HepG2 (cell line): ENCODE data around the gene CAMKMT. TPM values are rescaled to one million over a fixed set of nuclear protein-coding genes. Genes with fewer than 3 reads are reported as not detected.

Experiments used
- ATAC-seq: fragments of 200-7000 bp; cut with Tn5 transposase; 3 replicates; pipeline ENCODE4 v1.9.1; 2020; ENCODE audit warnings: mild to moderate bottlenecking, moderate library complexity
- BruUV-seq: library from RNA; stranded (reverse); fragments of 400-500 nt; replicated peaks from 2 replicates; lab custom pipeline; 2021; lab: Mats Ljungman, UMichigan
- CTCF ChIA-PET: fragments of 300-600 bp; formaldehyde crosslinking; extraction: SDS; loops from one replicate; lab custom pipeline; 2021; ENCODE audit warnings: low total read pairs, inconsistent platforms, low intra/inter-chr PET ratio; lab: Yijun Ruan, JAX
- POLR2A ChIA-PET: fragments of 350-600 bp; sonication (Branson Sonifier 250); formaldehyde crosslinking; loops from one replicate; lab custom pipeline; 2020; ENCODE audit warnings: antibody characterized with exemption, inconsistent platforms; lab: Yijun Ruan, JAX
- DNase-seq: peaks from one replicate; pipeline ENCODE4 v3.0.0-alpha.2; 2015; ENCODE audit warnings: low spot score
- FAIRE-seq: peaks from 3 replicates; lab custom pipeline; 2011; peaks lifted over from hg19 to GRCh38; lab: Jason Lieb, UNC
- H2AFZ ChIP-seq: one replicate; pipeline ENCODE4 v1.6.1; 2011; ENCODE audit warnings: low read length, inconsistent platforms
- H3K27ac ChIP-seq: fragments of 300-600 bp; 3 replicates; pipeline ENCODE4 v1.8.0; 2011; ENCODE audit warnings: mixed run types, mild to moderate bottlenecking, mixed read lengths, low read length, inconsistent platforms; ENCODE audit not compliant: insufficient read depth; ENCODE audit errors: extremely low read length
- H3K27me3 ChIP-seq, 2 experiments: fragments of 200-600 bp in 1 of 2; 2 replicates in 1 of 2; 3 replicates in 1 of 2; pipeline versions ENCODE4 v1.6.0 to v1.8.0; 2011; ENCODE audit warnings: low read length in 2 of 2, mild to moderate bottlenecking in 2 of 2, moderate library complexity in 2 of 2, inconsistent platforms in 1 of 2; ENCODE audit not compliant: insufficient read depth in 2 of 2, control insufficient read depth in 1 of 2
- H3K36me3 ChIP-seq, 2 experiments: fragments of 200-600 bp in 1 of 2; replicated peaks in 1 of 2; 2 replicates in 1 of 2; 3 replicates in 1 of 2; pipeline versions ENCODE4 v1.5.1 to v1.8.0; 2011; ENCODE audit warnings: low read length in 2 of 2, inconsistent platforms in 1 of 2; ENCODE audit not compliant: insufficient read depth in 2 of 2, control insufficient read depth in 1 of 2
- H3K4me1 ChIP-seq: 2 replicates; pipeline ENCODE4 v1.5.1; 2012; ENCODE audit warnings: low read length, inconsistent platforms; ENCODE audit not compliant: insufficient read depth
- H3K4me2 ChIP-seq: 2 replicates; pipeline ENCODE4 v1.6.0; 2011; ENCODE audit warnings: low read depth, low read length, inconsistent platforms
- H3K4me3 ChIP-seq, 3 experiments: fragments of 200-600 bp in 1 of 3; sonication (generic), shearing (Covaris generic) in 1 of 3; replicated peaks in 1 of 3; 2 replicates each; pipeline ENCODE4 v1.5.1; 2011 to 2016; ENCODE audit warnings: low read length in 3 of 3, inconsistent platforms in 2 of 3, low read depth in 2 of 3, mild to moderate bottlenecking in 2 of 3, control low read depth in 1 of 3, mixed read lengths in 1 of 3; ENCODE audit not compliant: insufficient read depth in 1 of 3
- H3K79me2 ChIP-seq: one replicate; pipeline ENCODE4 v1.6.1; 2011; ENCODE audit warnings: low read length, inconsistent platforms; ENCODE audit not compliant: insufficient read depth
- H3K9ac ChIP-seq: 2 replicates; pipeline ENCODE4 v1.6.0; 2011; ENCODE audit warnings: mild to moderate bottlenecking, low read depth, low read length, inconsistent platforms; ENCODE audit not compliant: insufficient read depth
- H3K9me3 ChIP-seq: 2 replicates; pipeline ENCODE4 v1.5.1; 2012; ENCODE audit warnings: mild to moderate bottlenecking, low read length
- H4K20me1 ChIP-seq: 2 replicates; pipeline ENCODE4 v1.6.0; 2011; ENCODE audit warnings: inconsistent platforms, mild to moderate bottlenecking, low read length, moderate library complexity; ENCODE audit not compliant: insufficient read depth
- CBX5 ChIP-seq: sonication (generic); formaldehyde crosslinking; IDR thresholded peaks from 2 replicates; pipeline ENCODE4 v1.4.0; 2020; ENCODE audit warnings: missing genetic modification reagents, borderline replicate concordance
- DBP ChIP-seq: sonication (generic); formaldehyde crosslinking; IDR thresholded peaks from 2 replicates; pipeline ENCODE4 v1.4.0; 2020; ENCODE audit warnings: missing genetic modification reagents; ENCODE audit errors: not compliant biosample characterization
- ETS1 ChIP-seq: sonication (generic); formaldehyde crosslinking; IDR thresholded peaks from 2 replicates; pipeline ENCODE4 v1.4.0; 2020; ENCODE audit warnings: missing genetic modification reagents
- PAX8 ChIP-seq: sonication (generic); formaldehyde crosslinking; IDR thresholded peaks from 2 replicates; pipeline ENCODE4 v1.8.0; 2022; ENCODE audit warnings: mild to moderate bottlenecking, missing genetic modification reagents, borderline replicate concordance
- SMYD3 ChIP-seq: sonication (generic); formaldehyde crosslinking; IDR thresholded peaks from 2 replicates; pipeline ENCODE4 v1.8.1; 2023; ENCODE audit warnings: mild to moderate bottlenecking, missing genetic modification reagents
- SRF ChIP-seq: IDR thresholded peaks from 2 replicates; pipeline ENCODE4 v1.6.1; 2011; ENCODE audit warnings: mild to moderate bottlenecking, low read depth, low read length, moderate library complexity
- ZBED4 ChIP-seq: sonication (generic); formaldehyde crosslinking; IDR thresholded peaks from 2 replicates; pipeline ENCODE4 v1.4.0; 2020; ENCODE audit warnings: missing genetic modification reagents, borderline replicate concordance
- ZNF121 ChIP-seq: sonication (generic); formaldehyde crosslinking; IDR thresholded peaks from 2 replicates; pipeline ENCODE4 v1.5.0; 2020; ENCODE audit warnings: mild to moderate bottlenecking, missing genetic modification reagents
- ZNF253 ChIP-seq: sonication (generic); formaldehyde crosslinking; IDR thresholded peaks from 2 replicates; pipeline ENCODE4 v1.8.0; 2022; ENCODE audit warnings: mild to moderate bottlenecking, missing genetic modification reagents, borderline replicate concordance
- ZNF337 ChIP-seq: sonication (generic); formaldehyde crosslinking; IDR thresholded peaks from 2 replicates; pipeline ENCODE4 v1.5.1; 2020; ENCODE audit warnings: missing genetic modification reagents, low read depth, mild to moderate bottlenecking, borderline replicate concordance
- ZNF589 ChIP-seq: sonication (generic); formaldehyde crosslinking; conservative IDR thresholded peaks from 2 replicates; pipeline ENCODE4 v1.8.0; 2022; ENCODE audit warnings: mild to moderate bottlenecking, moderate library complexity, missing genetic modification reagents
- ZNF674 ChIP-seq: sonication (generic); formaldehyde crosslinking; IDR thresholded peaks from 2 replicates; pipeline ENCODE4 v1.5.0; 2020; ENCODE audit warnings: low read depth, mild to moderate bottlenecking, missing genetic modification reagents
- ZNF83 ChIP-seq: sonication (generic); formaldehyde crosslinking; IDR thresholded peaks from 2 replicates; pipeline ENCODE4 v1.4.0; 2020; ENCODE audit warnings: missing genetic modification reagents, mild to moderate bottlenecking, borderline replicate concordance
- ZSCAN30 ChIP-seq: sonication (generic); formaldehyde crosslinking; IDR thresholded peaks from 2 replicates; pipeline ENCODE4 v1.5.0; 2020; ENCODE audit warnings: mild to moderate bottlenecking, missing genetic modification reagents
- WGBS: methylation state at CpG from one replicate; pipeline ENCODE4 v1.1.6; 2017; ENCODE audit warnings: low lambda C conversion rate; 5-methylcytosine and 5-hydroxymethylcytosine counted together
- in situ Hi-C: cut with HindIII; loops from 2 replicates; pipeline ENCODE4 v1.10.0; 2017; ENCODE audit warnings: low pct_unique_long_range_greater_than_20kb; ENCODE audit not compliant: extremely low pct_ligation_motif_present
- intact Hi-C: fragments of 100-400 bp; cut with micrococcal nuclease; formaldehyde crosslinking; loops from one replicate; pipeline ENCODE4 v1.10.0; 2022; ENCODE audit not compliant: unreplicated experiment
- polyA plus RNA-seq, 8 experiments: library from polyadenylated mRNA; depleted of rRNA in 3 of 8; stranded (reverse) in 7 of 8; unstranded in 1 of 8; fragments of >200 nt; fragmentation: Illumina TruSeq in 4 of 8; extraction: Trizol in 4 of 8; gene quantifications; 2 replicates each; pipeline versions ENCODE4 v1.2.1 to v1.2.3, GENCODE V29; 2011 to 2016; ENCODE audit warnings: low read depth in 4 of 8, missing spikeins in 1 of 8, mixed read lengths in 1 of 8; ENCODE audit not compliant: insufficient read depth in 1 of 8
- total RNA-seq, 5 experiments: library from RNA; depleted of rRNA; stranded (reverse); fragments of >200 nt; fragmentation: Illumina TruSeq; extraction: Trizol; gene quantifications; 2 replicates each; pipeline ENCODE4 v1.2.3, GENCODE V29; 2016; ENCODE audit warnings: low read depth in 1 of 5

Gene CAMKMT
- total and polyA plus RNA-seq, 2 of the 13 experiments (the other 11 are each of a cell fraction or from before 2014, with no cell fraction given), result 6.9 to 20.8 TPM

GRCh38 chr2:44455877-44456276 lies 94.1 kb downstream of the CAMKMT start:
- intact Hi-C loops, result no loop called here
- TF ChIP-seq DBP (CRISPR knock-in tag), result no peak
- TF ChIP-seq ETS1 (CRISPR knock-in tag), result no peak
- TF ChIP-seq ZNF674, result no peak
- TF ChIP-seq ZNF253 (CRISPR knock-in tag), result no peak
- no peak for TF ChIP-seq SRF
- TF ChIP-seq ZNF589 (CRISPR knock-in tag), result no peak
- no peak for TF ChIP-seq ZBED4 (CRISPR knock-in tag)
- TF ChIP-seq ZNF337 (CRISPR knock-in tag), result no peak
- no peak for TF ChIP-seq ZNF83 (CRISPR knock-in tag)
- TF ChIP-seq ZNF121 (CRISPR knock-in tag), result no peak
- TF ChIP-seq PAX8 (CRISPR knock-in tag), result no peak
- TF ChIP-seq ZSCAN30 (CRISPR knock-in tag), result no peak
- no peak for TF ChIP-seq CBX5 (CRISPR knock-in tag)
- no peak for TF ChIP-seq SMYD3
- POLR2A ChIA-PET, result no interaction called here

More at GRCh38 chr2:44455877-44456276, 94.1 kb downstream of the CAMKMT start:
- DNase-seq, result no peak
- WGBS, result 97% methylated on average over 1 of the region's 1 CpG
- Histone ChIP-seq H3K9me3 (no peaks in the 10 kb centered on the region), H3K36me3 (no peaks in the 10 kb centered on the region), H3K27me3 (no peaks in the 10 kb centered on the region; a peak in 1 of 5 replicates), H4K20me1 (no peaks in the 10 kb centered on the region), H3K9ac (no peak overlapping the region), H3K27ac (no peak overlapping the region), H2AFZ (no peak overlapping the region), H3K79me2 (no peaks in the 10 kb centered on the region), H3K4me2 (no peak overlapping the region), H3K4me1 (peaks cover 11% of the 10 kb centered on the region; the same call in 1 of the 2 replicates), H3K4me3 (no peak overlapping the region)
- in situ Hi-C loops, result no loop called here
- no TSS peak for BruUV-seq
- no peak for FAIRE-seq
- no peak for ATAC-seq
- CTCF ChIA-PET, result no interaction called here
